NCI-H2107 treated with DMSO at 0.1 percent for 48 hours (cell line): ENCODE results near the gene CROCC2.

Source experiments
- DNase-seq: peaks from one replicate; lab custom pipeline; 2025; ENCODE audit not compliant: unreplicated experiment; lab: John Stamatoyannopoulos, UW

The CROCC2 gene

GRCh38 chr2:240996161-240996833, 90.2 kb downstream of the CROCC2 start:
- DNase-seq, result no peak

- DNase-seq, result no peak
These were observed 90.7 kb downstream of the CROCC2 start for GRCh38 chr2:240996834-240997140.

DNA sequence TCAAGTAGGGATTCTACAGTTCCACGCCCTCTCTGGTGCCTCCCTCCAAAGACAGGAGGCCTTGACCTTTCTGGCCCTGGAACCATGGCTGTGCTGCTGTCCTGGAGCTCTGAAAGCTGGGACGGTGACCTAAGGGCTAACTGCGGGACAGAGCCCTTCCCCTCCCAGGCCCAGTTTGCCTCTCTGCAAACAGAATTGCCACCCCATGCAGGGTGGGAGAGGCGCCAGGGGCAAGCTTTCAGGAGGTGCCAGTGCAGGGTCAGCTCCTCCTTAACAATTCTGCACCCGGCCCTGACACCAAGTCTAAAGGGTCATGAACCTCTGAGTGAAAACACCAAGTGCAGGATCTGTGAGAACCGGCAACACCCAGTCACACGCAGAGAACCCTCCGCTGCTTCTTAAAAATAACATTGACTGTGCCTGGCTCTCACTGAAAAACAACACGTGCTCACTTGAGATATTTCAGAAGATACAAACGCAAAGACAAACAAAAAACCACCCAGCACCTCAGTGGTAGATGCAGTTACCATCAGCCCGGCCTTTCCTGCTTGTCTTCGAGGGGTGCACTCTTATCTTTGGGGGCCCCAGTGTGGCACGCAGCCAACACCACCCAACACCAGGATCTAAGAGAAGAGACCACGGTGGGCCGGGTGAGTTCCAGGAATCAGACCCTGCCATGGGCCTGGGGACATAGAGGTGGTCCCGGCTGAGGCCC, 91.2 kb downstream of the CROCC2 start:
- no peak for DNase-seq

GRCh38 chr2:240997856-240998705, 91.9 kb downstream of the CROCC2 start, which contains the start of gene SNED1:
Gene SNED1 (plus strand): TSS chr2:240998618. CDS start chr2:240998838, 220 bp downstream.
- DNase-seq, result no peak

GRCh38 chr2:240998706-240998994, 92.5 kb downstream of the CROCC2 start:
- DNase-seq, result no peak

- no peak for DNase-seq
These were observed 93.1 kb downstream of the CROCC2 start for GRCh38 chr2:240998995-240999791.

- DNase-seq, result no peak
These were observed 93.9 kb downstream of the CROCC2 start for GRCh38 chr2:240999873-241000541.

DNA sequence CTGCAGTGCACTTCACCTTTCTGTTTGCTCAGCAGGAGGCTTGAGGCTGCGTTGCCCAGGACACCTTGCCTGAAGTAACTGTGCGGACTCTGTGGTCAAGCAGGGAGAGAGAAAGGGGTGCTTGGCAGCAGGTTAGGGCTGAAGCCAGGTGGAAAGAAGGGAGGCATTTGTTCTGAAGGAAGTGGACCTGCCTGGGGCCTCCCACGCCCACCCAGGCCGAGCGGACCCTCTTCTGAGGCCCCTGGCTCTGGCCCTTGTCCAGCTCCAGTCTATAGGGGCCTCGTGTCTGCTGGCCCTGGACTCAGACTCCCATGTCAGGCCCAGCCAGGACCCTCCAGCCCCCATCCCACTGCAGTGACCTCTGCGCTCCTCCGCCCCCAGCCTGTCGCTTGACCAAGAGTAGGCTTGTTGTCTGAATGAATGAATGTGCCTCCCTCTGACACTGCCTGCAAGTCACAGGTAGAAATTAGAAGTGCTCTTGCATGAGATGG, 94.7 kb downstream of the CROCC2 start:
- no peak for DNase-seq

GRCh38 chr2:241001413-241002274, 95.5 kb downstream of the CROCC2 start:
- DNase-seq, result no peak

DNA sequence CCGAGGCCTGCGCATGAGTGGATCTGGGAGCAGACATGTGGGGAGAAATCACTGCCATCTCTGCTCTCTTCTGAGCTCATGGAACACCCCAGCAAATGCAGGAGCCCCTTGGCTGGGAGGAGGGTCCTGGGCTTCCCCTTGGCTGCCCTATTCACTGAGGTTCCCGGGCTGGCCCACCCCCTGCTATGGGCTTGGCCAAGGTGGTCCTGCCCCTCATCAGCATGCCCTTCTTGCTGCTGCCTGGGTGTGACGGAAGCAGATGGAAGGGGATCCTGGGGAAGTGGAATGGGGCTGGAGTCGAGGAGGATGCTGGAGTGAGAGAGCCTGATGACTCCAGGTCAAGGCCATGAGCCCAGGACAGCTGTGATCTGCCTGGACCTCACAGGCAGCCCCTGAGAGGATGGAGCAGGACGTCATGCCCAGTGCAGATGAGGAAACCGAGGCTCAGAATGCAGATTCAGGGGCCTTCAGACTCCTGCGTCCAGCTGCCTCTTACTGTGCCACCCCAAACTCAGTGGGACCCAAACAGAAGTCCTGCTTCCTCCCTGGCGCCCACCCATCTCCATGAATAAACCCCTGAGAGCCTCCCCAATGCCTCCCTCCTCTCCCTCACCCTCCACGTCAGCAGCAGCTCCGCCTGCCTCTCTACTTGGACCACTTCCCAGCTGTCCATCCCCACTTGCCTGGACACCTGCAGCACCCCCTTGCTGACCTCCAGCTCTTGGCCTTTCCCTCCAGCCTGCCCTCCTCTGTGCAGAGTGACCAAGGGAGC, 96.3 kb downstream of the CROCC2 start:
- no peak for DNase-seq

DNA sequence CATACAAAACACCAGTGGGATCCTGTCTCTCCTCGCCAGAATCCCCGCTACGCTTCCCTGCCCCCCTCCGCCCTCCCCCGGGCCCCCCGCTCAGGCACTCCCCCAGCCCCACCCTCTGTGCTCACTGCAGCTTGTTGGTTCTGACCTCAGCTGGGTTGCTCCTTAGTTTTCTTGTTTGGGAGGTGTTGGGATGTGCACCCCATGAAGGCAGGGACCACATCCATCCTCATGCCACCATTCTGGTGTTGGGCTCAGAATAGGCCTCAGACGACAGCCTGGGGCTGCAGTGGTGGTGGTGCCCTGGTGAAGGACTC, 96.9 kb downstream of the CROCC2 start:
- no peak for DNase-seq

DNA sequence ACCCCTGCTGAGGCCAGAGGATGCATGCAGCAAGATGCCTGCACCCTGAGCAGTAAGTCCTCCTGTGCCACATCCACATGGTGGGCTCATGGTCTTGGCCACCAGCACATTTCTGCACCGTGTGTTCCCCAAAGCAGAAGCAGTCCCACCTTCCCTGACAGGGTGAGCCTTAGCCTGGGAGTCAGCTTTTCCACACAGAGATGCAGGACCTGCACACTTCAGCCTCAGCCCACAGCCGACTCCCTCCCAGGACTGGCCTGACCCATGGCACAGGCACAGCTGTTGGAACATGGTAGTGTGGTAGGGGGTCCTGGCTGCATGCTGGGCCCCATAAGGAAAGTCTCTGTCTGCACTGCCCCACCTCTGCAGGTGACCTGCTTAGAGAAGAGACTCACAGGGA, 97.2 kb downstream of the CROCC2 start:
- no peak for DNase-seq

DNA sequence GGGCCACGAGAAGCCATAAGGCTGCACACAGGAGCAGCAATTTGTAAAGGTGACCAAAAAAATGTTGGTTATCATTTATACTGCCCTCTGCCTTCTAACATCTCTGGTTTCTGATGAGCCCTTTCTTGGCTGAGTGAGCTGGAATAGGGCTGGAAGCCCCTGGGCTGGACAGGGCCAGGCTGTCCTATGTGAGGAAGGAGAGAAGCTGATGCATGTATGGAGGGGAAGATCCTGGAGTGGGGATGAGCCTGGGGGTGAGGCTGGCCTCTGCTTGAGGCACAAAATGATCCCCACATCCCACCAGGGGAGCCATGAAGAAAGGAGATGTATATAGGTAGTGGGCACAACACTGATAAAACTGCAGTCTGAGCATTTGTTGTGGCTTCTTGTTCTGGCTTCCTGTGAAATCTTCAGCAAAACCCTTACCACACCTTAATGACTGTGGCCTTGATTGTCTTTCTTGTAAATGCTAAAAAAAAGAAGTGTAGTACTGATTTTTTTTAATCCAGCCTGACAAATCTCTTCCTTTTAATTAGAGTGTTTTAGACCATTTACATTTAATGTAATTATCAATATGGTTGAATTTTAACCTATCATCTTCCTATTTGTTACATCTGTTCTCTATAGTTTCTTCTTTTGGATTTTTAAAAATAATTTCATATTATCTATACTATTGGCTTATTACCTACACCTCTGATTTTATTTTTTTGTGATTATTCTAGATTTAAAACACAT, 97.9 kb downstream of the CROCC2 start:
- DNase-seq, result no peak

DNA sequence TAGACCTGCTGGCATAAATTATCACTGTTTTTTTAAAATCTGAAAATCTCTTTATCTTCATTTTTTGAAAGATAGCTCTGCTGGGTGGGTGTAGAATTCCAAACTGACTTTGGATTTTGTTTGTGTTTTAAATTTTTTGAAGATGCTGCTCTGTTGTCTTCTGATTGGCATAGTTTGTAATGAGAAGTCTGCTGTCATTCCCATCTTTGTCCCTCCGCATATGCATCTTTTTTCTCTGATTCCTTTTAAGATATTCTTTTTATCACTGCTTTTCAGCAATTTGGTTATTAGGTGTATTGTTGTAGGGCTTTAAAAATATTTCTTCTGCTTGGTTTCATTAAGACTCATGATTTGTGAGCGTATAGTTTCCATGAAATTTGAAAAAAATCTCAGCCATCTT, 99.4 kb downstream of the CROCC2 start:
- no peak for DNase-seq

DNA sequence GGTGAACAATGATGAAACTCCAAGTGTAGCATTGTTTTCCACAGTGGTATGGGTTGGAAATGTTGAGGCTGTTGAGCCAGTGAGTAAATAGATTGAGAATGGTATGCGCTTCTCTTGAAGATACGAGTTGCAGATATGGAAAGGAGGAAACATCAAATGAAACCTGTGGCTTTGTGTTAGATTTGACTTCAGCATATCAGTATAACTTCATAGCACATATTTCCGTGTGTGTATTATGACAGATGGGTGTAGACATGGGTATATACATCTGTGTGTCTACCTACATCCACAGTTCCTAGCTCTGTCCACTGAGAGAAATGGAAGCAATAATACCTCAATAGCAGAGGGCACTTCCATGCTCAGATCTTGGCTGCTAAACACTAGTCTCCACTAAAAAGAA, 100.3 kb downstream of the CROCC2 start:
- DNase-seq, result no peak

GRCh38 chr2:241007111-241007510, 101.0 kb downstream of the CROCC2 start:
- no peak for DNase-seq

DNA sequence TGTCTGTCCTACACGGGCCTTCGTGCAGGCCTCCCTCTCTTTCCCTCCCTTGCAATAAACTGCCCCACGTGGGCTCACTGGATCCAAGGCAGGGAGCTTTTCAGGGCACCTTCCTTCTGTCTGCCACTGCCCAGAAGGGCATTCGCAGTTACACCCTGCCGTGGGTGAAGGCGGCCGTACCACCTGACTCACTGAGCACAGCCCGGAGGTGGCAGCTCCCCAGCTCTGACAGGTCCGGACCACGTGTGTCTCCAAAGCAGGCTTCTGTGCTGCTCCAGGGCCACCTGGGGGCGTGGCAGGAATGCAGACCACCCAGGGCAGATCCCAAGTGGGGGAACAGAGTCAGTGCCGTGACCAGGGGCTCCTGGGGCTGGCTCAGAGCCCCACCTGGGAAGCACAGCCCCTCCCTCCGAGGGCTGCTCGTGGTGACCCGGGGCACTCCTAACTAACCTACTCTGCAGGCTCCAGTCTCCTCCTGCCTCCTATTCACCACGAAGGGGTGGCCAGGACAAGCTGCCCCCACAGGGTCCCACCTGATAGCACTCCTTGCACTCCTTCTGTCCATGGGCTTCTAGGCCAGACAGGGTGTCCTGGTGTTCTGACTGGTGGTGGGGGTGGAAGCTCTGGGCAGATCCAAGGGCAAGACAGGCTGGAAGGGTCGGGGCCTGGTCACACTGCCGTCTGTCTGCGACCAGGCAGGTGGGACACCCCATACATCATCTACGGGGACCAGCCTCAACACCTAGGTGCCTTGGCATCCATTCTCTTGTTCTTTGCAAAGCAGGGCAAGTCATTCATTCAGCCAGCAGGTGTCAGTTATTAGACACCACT, 102.0 kb downstream of the CROCC2 start:
- no peak for DNase-seq

DNA sequence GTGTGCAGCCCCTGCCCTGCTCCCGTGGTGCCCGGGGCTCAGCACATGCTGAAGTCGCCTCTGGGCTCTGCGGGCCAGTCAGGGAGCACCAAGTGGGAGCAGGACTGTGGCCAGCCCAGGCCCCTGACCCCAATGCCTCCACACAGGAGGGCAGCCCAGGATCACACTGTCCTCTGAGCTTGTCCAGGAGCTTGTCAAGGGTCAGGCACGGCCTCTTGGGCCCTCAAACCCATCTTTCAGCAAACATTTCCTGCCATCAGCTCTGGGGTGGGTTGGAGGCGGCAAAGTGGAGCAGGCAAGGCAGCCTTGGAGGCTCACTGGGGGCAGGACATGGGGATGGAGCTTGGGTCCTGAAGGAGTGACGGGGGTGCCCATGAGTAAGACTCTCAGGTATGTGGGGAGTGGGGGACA, 102.6 kb downstream of the CROCC2 start:
- no peak for DNase-seq
